8988T (cell line): ENCODE measurements around the gene RNF169.
A peak's percentile ranks its signal among the peaks of the same experiment; 100 is the strongest.
"Not testable (repeated sequence)": the region's sequence is repeated elsewhere in the genome, so short reads cannot be mapped to it uniquely, and the experiment has no call there.

Experiments used
- DNase-seq: peaks from one replicate; pipeline ENCODE4 v3.0.0; 2011

Gene RNF169

DNA sequence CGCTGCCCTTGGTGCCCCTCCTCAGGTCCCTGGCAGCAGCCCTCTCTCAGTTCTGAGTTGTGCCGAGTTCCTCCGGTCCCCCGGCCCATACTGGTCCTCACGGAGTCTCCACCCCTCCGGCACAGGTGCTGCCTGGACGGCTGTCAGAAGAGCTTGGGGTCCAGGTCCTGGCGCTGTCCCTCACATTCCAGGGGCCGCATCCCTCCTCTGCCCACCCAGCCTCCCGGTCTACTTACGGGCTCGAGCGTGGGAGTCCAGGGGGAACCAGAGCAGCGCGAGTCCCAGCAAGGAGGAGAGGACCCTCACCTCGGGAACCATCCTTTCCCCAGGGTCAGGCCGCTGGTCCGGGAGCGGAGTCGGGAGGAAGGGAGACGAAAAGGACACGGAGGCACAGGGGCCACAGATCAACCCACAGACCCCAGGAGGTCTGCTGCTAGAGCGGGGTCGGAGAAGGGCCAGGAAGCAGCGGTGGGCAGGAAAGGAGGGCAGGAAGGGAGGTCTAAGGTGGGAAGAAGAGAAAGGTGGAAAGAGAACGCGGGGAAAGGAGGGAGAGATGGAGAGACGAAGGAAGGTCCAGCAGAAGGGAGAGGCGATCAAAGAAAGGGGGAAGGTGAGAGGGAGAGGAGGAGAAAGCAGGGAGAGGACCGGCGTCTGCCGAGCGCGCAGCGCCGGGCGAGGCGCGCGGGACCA lies 17.9 kb upstream of the RNF169 start:
- no peak for DNase-seq

DNA sequence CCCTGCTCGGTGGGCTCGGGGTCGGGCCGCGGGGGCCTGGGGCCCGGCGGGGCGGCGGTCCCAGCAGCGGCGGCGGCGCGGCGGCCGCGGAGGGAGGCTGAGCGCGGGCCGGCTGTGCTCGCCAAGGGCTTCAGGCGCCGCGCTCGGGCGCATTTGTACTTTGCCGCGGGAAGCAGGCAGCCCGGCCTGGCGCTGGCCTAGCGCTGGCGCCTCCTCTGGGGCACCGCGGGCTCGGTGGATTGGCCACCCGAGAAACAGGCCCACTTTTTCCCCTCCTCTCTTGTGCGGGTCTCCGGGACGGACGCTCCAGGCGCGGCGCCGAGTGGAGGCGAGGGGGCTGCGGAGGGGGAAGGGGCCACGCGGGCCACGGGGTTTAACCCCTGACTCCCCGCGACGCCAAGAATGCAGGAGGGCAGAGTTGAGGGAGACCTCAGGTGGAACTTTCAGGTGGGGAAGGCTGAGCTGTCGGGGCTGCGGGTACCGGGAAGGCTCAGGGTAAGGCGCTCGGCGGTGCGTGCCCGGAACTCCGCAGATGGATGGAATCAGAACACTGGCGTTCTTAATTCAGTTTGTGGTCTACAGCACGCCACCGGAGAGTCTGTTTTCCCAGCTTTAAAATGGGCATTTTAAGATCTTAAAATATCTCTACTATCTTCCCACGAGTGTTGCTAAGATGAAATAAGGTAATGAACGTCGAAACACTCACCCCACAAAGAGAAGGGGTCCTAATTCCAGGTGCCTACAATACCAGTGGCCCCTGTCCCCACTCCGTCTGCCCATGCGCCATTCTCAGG lies 17.2 kb upstream of the RNF169 start, which contains the start of gene CHRDL2:
Gene CHRDL2 (minus strand): TSS at position 126 of the 794 bp plus-strand sequence. CDS start 538 bp downstream, outside the sequence.
- DNase-seq: no peak

DNA sequence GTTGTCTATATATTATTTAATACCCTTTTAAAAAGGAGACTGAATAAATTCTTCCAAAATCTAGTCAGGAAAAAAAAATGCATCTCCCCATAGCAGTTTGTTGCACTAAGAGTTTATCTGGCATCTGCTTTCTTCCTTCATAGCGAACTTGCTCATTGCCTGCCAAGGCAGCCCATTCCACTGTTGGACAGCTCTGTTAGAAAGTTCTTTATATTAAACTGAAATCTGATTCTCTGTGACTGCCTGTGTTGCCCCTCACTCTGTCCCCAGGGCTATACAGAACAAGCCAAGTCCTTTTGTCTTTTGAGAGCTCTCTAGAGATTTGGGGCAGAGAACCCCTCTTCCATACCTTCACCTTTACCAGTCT lies 14.1 kb upstream of the RNF169 start:
- no peak for DNase-seq

DNA sequence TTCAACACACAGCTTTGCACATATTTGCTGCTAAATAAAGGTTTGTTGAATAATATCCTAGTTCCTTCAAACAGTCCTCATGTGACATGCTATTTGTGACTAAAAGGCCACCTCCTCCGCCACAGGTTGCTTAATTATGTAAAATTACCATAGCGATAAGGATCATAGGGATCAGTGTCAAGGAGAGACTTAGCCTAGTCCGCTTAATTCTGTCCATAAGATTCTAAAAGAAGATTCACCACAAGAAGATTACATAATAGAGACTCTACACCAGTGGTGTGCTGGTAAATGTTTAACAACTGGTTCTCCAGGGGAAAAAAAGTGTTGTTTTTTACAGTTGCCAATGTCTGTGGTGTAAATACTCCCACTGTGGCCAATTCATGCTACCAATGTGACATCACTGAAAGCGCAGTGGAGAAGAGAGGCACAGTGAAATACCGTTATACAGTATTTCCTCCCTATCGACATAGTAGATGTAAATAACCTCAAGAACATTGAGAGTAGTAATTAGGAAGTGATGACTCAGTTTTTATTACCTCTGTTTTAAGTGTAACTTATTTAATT lies 13.2 kb upstream of the RNF169 start:
- DNase-seq: no peak

DNA sequence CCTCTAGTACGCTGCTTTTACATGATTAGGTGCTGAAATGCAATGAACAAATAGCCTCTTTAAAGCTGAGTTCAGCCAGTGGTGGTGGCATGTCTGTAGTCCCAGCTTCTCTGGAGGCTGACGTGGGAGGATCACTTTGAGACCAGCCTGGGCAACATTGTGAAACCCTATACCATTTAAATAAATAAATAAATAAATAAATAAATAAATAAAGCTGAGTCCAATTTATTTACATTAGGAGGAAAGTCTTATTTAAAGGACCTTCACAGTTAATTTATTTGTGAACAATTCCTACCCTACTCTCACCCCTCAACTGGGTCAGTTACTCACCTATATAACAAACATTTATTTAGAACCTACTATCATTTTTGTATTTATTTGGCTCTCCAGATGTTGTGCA lies 12.6 kb upstream of the RNF169 start:
- no peak for DNase-seq

DNA sequence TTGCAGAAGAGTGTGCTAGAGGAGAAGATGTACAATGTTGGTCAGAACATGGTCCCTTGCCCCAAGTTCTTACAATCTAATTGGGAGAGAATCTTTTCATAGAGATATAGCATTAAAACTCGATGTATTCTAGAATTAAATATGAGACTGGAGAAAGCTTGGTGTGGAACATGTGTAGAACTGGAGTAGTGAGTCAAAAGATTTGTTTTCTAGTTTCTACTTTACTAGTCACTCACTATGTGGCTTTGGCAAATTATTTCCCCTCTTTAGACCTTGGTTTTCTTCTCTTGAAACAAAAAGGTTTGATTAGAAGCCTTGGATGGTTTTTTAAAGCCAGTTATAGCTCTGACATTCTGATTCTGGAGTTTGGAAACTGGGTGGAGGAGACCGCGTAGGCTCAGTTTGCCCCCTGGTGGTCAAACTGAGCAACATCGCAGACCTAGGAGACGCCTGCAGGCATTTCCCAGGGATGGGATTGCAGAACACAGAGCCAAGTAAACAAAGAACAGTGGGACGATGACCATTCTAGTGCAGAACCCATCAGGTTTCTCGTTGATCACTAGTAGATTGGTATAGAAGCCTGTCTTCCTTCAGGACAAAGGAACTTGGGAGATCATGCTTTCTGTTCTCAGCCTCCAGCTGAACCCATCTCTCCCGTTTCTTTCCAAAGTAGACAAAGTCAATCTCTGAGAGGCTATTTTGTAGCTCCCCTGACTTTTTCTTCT lies 8.9 kb upstream of the RNF169 start:
- DNase-seq: peak; percentile 69

DNA sequence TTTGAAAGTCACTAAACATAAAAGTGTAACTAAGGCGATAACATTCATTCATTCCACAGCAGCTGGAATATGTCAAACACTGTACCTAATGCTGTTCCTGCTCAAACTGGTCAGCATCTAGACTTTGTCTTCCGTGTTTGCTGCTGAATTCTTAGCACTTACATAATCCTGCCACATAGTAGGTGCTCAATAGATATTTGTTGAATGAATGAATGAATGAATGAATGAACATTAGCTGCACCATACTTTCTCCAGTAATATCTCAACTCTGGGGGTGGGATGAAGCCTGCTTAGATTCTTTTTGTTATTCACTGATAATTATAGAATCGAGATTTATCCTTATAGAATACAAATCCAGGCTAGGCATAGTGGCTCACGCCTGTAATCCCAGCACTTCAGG lies 6.6 kb upstream of the RNF169 start:
- no peak for DNase-seq

DNA sequence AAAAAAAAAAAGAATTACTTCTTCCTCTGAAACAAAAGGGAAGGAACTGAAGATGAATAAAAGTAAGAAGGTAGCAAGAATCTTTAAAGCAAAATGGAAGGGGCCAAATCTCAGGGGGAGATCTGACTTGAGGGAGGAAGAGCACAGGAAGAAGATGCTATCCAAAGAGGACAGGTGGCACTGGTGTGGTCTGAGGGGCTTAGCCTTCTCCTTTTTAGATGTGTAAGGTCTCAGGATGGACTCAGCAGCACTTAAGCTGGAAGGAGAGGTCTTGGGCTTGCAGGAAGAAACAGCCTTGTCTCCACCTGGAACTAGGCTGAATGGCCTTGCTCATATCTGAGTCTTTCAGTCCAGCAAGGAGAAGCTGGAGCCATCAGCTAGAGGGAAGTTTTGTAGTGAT lies 5.0 kb upstream of the RNF169 start:
- DNase-seq: no peak

DNA sequence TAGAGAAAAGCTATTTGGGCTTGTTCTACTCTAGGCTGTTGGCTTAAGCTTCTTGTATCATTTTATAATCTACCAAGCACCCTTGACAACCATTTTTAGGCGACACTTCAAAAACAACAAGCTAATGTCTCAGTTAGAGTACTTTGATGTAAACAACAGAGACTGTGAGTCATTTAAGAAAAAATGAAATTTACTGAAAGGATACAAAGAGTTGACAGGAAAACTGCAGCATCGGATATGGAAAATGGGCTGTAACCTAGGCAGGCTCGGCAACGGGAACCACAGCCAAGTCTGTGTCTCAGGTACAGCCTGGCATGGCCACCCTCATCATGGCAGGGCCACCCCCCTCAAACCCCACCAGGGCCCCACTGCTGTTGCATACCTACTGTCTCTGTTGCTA lies 4.4 kb upstream of the RNF169 start:
- no peak for DNase-seq

DNA sequence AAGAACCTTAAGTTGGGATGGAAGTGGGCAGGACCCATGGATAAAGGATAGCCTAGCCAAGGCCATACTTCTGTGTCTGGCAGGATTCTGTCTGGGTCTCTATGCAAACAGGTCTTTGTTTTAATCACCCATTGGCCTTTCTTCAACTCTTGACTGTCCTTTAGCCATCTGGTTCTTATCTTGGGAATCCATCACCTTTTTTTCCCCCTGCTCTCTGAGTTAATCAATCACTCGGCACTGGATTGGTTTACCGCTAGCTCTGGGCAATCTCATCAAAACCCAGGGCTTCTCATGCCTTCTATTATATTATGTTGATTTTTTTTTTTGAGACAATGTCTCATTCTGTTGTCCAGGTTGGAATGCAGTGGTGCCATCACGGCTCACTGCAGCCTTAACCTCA lies 1.8 kb upstream of the RNF169 start:
- no peak for DNase-seq

DNA sequence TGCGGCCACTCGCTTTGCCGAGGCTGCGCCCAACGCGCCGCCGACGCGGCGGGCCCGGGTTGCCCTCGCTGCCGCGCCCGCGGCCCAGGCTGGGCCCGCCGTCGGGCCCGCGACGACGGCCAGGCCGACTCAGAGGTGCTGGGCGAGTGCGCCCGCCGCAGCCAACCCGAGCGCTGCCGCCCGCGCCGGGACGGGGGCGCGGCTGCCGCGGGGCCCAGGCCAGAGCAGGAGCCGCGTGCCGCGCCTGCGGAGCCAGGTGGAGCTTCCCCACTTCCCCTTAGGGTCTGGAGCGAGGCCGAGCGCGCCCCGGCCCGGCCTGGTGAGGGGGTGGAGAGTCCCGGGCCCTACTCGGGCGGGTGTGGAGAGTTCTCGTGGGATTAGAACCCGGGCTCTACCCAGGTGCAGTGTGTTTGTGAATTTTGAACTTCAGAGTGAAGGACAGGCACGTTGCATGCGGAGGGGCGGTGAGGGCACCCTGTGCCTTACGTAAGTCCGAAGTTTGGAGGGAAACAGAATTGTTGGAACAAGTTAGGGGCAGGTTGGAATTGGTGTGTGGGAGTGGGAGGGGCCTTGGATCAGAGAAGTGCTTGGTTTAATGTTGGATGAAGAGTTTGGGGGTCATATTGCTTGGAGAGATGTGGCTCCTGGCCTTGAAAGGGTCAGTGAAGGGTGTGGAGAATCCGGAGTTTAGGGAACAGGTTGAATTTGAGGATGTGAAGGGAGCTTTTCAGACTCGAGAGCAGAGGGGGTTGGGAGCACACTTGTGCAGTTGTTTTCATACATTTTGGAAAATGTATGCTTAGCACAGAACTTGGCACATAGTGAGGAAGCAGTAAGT lies 697 bp downstream of the RNF169 start:
- DNase-seq: no peak

DNA sequence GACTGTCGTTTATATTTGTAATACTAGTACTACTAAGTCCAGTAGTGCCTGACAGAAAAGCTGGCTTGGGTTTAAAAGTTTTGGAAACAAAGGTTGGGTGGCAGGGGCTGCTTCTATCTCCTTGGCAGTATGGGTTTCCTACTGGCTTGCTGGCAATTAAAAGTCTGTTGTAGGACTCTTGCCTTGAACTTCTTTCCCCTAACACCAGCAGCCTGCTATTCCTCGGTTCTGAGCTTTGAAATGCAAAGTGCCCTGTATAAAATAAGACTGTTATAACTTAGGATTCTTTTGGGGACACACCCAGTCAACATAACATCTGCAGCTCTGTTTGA lies 1.3 kb downstream of the RNF169 start:
- DNase-seq: no peak

DNA sequence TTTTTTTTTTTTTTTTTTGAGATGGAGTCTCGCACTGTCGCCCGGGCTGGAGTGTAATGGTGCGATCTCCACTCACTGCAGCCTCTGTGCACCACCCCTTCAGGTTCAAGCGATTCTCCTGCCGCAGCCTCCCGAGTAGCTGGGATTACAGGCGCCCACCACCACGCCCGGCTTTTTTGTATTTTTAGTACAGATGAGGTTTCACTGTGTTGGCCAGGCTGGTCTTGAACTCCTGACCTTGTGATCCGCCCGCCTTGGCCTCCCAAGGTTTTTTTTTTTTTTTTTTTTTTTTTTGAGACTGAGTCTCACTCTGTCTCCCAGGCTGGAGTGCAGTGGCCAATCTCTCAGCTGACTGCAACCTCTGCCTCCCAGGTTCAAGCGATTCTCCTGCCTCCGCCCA lies 1.9 kb downstream of the RNF169 start:
- DNase-seq: not testable (repeated sequence)

DNA sequence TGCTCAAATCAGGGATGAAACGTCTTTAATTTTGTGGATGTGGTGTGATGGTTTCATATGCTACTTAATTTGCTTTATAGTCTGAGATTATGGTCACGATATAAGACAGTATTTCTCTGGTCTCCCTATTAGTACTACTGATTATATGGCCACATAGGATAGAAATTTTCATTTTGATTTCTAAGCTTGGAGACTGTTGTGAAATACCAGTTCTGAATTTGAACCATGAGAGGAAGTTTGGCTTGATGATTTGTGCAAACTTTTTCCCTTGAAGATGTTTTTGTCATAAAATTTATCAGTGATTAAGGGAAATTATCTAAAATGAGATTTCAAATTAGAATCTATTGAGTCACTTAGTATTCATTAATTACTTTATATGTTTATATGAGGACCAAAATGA lies 2.7 kb downstream of the RNF169 start:
- DNase-seq: no peak

DNA sequence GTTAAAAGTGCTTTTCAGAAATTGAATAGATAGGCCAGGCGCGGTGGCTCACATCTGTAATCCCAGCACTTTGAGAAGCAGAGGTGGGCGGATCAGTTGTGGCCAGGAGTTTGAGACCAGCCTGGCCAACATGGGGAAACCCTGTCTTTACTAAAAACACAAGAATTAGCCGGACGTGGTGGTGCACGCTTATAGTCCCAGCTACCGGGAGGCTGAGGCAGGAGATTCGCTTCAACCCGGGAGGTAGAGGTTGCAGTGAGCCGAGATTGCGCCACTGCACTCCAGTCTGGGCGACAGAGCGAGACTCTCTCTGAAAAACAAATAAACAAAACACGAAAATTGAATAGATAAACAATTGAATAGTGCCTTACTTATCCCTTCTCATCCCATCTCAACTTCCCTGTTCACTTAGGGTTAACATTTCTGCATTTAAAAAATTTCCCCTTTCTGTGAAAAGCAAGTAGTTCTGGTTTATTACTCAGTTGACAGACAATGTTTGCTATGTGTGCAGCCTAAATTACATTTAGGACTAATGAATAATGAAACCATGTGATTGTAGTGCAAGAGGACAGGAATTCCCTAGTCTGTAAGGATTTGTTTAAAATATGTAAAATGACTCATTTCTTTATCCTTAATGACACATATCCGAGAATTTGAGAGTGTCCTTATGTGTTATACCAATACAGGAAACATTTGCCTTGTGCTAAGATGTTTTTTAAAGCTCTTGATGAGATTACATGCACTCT lies 6.0 kb downstream of the RNF169 start:
- no peak for DNase-seq

DNA sequence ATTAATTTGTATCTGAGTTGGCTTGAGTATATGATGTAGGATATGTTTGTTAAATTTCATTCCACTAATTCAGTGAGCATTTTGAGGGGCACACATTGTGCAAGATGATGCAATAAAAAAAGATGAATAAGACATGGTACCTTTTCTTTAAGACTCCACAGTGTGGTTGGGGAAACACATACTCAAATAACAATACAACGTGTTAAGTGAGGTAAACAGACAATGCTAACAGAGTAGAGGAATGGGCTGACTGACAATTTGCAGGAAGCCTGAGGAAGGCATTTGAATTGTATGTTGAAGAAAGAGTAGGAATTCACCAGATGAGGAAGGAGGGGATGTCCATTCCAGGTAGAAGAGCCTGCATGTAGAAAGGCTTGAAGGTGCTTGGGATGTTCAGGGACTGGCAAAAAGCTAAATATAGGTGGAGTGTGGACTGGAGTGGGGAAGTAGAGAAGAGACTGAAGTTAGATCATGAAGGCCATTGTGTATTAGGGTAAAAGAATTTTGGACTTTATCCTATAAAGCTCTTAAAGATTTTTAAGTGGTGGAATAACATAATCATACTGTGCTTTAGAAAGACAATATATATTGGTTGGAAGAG lies 6.8 kb downstream of the RNF169 start:
- no peak for DNase-seq

DNA sequence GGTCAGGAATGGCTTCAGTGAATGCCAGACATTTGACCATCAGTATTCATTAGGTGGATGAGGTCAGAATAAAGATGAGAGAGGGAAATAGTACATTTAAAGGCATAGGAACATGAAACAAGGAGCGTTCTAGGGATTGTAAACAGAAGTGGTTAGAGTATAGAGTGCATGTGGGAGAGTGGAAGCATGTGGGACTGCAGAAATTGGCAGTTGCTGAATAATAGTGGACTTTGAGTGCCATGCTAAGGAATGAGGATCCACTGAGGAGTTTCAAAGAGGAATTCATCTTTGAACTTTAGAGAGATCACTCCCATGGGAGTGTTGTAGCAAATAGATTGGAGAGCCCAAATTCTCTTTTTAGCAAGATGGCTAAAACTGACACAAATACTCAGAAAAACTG lies 7.9 kb downstream of the RNF169 start:
- no peak for DNase-seq

DNA sequence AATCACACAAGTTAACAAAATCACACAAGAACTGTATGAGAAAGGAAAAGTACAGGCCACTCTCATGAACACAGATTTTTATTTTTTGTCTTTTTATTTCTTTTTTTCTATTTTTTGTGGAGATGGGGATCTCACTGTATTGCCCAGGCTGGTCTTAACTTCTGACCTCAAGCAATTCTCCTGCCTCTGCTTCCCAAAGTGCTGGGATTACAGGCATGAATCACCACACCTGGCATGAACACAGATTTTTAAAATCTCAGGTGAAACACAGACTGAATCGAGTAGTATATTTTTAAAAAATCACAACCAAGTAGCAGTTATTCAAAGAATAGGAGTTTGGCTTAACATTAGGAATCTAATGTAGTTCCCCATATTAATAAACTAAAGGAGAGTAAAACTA lies 18.3 kb downstream of the RNF169 start:
- no peak for DNase-seq

DNA sequence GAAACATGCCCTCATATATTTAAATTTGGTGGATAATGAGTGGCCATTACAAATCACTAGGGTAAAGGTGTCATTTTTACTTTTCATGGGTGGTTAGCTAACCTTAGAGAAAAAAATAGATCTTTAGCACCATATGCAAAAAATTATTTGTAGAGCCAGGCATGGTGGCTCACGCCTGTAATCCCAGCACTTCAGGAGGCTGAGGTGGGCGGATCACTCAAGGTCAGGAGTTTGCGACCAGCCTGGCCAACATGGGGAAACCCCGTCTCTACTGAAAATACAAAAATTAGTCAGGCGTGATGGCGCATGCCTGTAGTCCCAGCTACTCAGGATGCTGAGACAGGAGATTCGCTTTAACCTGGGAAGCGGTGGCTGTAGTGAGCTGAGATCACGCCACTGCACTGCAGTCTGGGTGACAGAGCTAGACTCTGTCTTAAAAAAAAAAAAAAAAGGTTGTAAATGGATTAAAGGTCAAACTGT lies 19.6 kb downstream of the RNF169 start:
- not testable (repeated sequence) for DNase-seq

DNA sequence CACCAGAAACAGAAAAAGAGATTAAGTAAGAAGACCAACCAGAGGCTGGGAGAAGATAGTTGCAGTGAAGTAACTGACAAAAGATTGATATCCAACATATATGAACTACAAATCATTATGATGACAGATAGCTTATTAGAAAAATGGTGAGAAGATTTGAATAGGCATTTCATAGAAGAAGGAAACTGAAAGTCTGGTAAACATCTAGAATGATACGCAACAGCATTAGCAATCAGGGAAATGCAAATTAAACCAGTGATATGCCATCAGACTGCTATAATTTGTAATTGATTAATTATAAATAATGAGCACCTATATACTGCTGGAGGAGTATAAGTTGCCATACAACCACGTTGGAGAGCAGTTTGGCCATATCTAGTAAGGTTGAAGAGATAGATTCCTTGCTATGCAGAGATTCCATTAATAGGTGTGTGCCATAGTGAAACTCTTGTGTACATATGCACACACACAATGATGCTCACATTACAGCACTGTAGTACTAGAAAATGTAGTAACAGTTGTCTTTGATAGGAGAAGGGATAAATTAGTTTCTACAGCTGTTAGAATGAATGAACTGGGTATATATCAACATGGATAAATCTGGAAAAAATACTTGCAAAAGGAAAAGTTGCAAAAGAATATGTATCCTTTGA lies 20.5 kb downstream of the RNF169 start:
- no peak for DNase-seq

DNA sequence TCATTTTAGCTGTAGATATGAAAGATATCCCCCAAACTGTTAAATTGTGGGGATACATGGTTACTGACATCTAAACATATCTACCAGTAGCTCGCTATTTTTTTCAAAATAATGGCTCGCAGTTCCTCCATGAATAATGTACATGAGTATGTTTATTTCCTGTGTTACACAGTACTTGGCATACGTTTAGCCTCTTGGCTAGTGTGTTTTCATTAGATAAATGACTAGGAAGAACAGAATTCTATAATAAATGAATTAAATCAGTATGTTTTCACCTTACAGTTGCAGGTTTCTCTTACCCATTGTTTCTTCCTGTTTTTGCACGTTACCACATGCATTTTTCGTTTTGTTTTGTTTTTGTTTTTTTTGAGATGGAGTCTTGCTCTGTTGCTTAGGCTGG lies 21.8 kb downstream of the RNF169 start:
- DNase-seq: no peak
